ENCODE measurements around the gene KRTAP5-7. TPM values are rescaled to one million over a fixed set of nuclear protein-coding genes. Genes with fewer than 3 reads are reported as not detected.

The KRTAP5-7 gene
- total and polyA plus RNA-seq, 2 of the 8 experiments (the other 6 are each of a cell fraction or from before 2014, with no cell fraction given): not detected

DNA sequence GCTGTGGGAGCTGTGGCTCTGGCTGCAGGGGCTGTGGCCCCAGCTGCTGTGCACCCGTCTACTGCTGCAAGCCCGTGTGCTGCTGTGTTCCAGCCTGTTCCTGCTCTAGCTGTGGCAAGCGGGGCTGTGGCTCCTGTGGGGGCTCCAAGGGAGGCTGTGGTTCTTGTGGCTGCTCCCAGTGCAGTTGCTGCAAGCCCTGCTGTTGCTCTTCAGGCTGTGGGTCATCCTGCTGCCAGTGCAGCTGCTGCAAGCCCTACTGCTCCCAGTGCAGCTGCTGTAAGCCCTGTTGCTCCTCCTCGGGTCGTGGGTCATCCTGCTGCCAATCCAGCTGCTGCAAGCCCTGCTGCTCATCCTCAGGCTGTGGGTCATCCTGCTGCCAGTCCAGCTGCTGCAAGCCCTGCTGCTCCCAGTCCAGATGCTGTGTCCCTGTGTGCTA lies 21.7 kb downstream of the KRTAP5-7 start:
- H2AK5ac ChIP-seq (ENCODE audit: low read depth, low read length): no peak overlapping the region
- no peak for TF ChIP-seq ASH2L (IDR thresholded peaks at IDR 0.05; ENCODE audit: low read length)
- TF ChIP-seq, protein P1, sequence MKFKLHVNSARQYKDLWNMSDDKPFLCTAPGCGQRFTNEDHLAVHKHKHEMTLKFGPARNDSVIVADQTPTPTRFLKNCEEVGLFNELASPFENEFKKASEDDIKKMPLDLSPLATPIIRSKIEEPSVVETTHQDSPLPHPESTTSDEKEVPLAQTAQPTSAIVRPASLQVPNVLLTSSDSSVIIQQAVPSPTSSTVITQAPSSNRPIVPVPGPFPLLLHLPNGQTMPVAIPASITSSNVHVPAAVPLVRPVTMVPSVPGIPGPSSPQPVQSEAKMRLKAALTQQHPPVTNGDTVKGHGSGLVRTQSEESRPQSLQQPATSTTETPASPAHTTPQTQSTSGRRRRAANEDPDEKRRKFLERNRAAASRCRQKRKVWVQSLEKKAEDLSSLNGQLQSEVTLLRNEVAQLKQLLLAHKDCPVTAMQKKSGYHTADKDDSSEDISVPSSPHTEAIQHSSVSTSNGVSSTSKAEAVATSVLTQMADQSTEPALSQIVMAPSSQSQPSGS (IDR thresholded peaks at IDR 0.05; ENCODE audit: low read length): no peak
- TF ChIP-seq GABPA (IDR thresholded peaks at IDR 0.05; ENCODE audit: borderline replicate concordance, insufficient read depth, low read length): no peak
- no peak overlapping the region for H3K27ac ChIP-seq (ENCODE audit: low read depth, low read length)
- WGBS, 2 experiments (ENCODE audit: extremely low coverage in 1 of 2, insufficient coverage in 1 of 2, insufficient read length in 1 of 2, insufficient replicate concordance in 2 of 2, low coverage in 1 of 2, low lambda C conversion rate in 2 of 2, missing lambda C conversion rate in 1 of 2): 93% methylated on average over 5 of the region's 5 CpGs; no CpG with 5 or more reads in 1 of the 2 experiments
- no peaks in the 10 kb centered on the region for H3K36me3 ChIP-seq (ENCODE audit: control insufficient read depth in 2 of 4, insufficient read depth in 4 of 4, low read length in 3 of 4)
- no peaks in the 10 kb centered on the region for H3K27me3 ChIP-seq (replicated peaks in 1 of 4; ENCODE audit: control insufficient read depth in 3 of 4, extremely low read depth in 1 of 4, insufficient read depth in 3 of 4, low read length in 3 of 4)
- no peak overlapping the region for H4K5ac ChIP-seq (ENCODE audit: insufficient read length, low read depth, low read length)
- H4K91ac ChIP-seq (replicated peaks; ENCODE audit: insufficient read length, low read length): no peak overlapping the region
- H3K4me2 ChIP-seq (ENCODE audit: insufficient read depth in 1 of 2, low read depth in 2 of 2, low read length in 2 of 2): no peak overlapping the region
- H2BK12ac ChIP-seq (ENCODE audit: low read depth, low read length): no peak overlapping the region
- H3K14ac ChIP-seq (ENCODE audit: insufficient read length): no peak overlapping the region
- no peak for FAIRE-seq
- CTCF ChIA-PET (ENCODE audit: partially characterized antibody): interaction anchor here (0.8 to 4.0 kb wide), 4 partner anchors 12 to 43 kb away, joined by 3 to 15 read pairs (median 4); no protein-coding TSS in a partner anchor
- no peaks in the 10 kb centered on the region for H3K79me2 ChIP-seq (ENCODE audit: control insufficient read depth in 1 of 2, insufficient read depth in 2 of 2, low read length in 2 of 2)
- 0 out of 2 replicates have a peak overlapping the region, but pooled peaks have one; percentile 10 for H2BK5ac ChIP-seq (ENCODE audit: low read depth, low read length)
- 0 out of 7 replicates have a peak, but pooled peaks cover 0 to 2% (median 0%) of the 10 kb centered on the region in 4 experiments for H3K4me1 ChIP-seq (replicated peaks in 1 of 4; ENCODE audit: control insufficient read depth in 3 of 4, insufficient read depth in 4 of 4, low read length in 3 of 4)
- H2BK20ac ChIP-seq (ENCODE audit: low read length): no peak overlapping the region
- H3K4ac ChIP-seq (replicated peaks; ENCODE audit: insufficient read length, low read depth, low read length): no peak overlapping the region
- H3K56ac ChIP-seq (replicated peaks; ENCODE audit: insufficient read length, low read depth, low read length): no peak overlapping the region
- H3K4me3 ChIP-seq (ENCODE audit: extremely low read depth in 1 of 4, insufficient read depth in 2 of 4, low read depth in 3 of 4, low read length in 4 of 4): no peak overlapping the region
- H3K23ac ChIP-seq (ENCODE audit: insufficient read length): no peak overlapping the region
- H4K8ac ChIP-seq (ENCODE audit: extremely low read depth, insufficient read depth, low read length): no peak overlapping the region; the same call in 1 of the 2 replicates
- H2BK15ac ChIP-seq (ENCODE audit: low read length): no peak overlapping the region
- H3K9ac ChIP-seq (replicated peaks in 1 of 4; ENCODE audit: extremely low read depth in 1 of 4, low read depth in 3 of 4, low read length in 3 of 4): no peak overlapping the region
- DNase-seq (ENCODE audit: low read depth in 1 of 2, low spot score in 2 of 2): no peak
- no peaks in the 10 kb centered on the region for H3K9me3 ChIP-seq (ENCODE audit: insufficient read depth in 2 of 2, low read depth in 1 of 2, low read length in 1 of 2)
- no peaks in the 10 kb centered on the region for H3K79me1 ChIP-seq (ENCODE audit: low read depth, low read length)
- no peak overlapping the region for H3K18ac ChIP-seq (ENCODE audit: extremely low read depth, low read length)
- POLR2A ChIA-PET (ENCODE audit: partially characterized antibody): no interaction called here
- H4K20me1 ChIP-seq (replicated peaks in 1 of 2; ENCODE audit: control insufficient read depth in 1 of 2, insufficient read depth in 2 of 2, low read length in 2 of 2): no peaks in the 10 kb centered on the region
- H2BK120ac ChIP-seq (replicated peaks; ENCODE audit: low read depth, low read length): no peak overlapping the region
- H2AFZ ChIP-seq (ENCODE audit: low read length): no peak overlapping the region
- no peaks in the 10 kb centered on the region for H3K23me2 ChIP-seq (ENCODE audit: low read depth, low read length)
